Upper lobe of left lung (tissue), 4 donors: ENCODE data around the gene SLC10A1.

ENCODE experiments used
- EP300 ChIP-seq, 4 donors: sonication (generic); formaldehyde crosslinking; IDR thresholded peaks; one replicate each; pipeline ENCODE4 v1.5.1; 2017; ENCODE audit warnings: antibody characterized with exemption in 4 of 4, control low read depth in 2 of 4
- POLR2A ChIP-seq, 4 donors: fragments of 450-650 bp; IDR thresholded peaks; one replicate each; pipeline ENCODE4 v1.5.1; 2016 to 2017; ENCODE audit warnings: antibody characterized with exemption in 4 of 4, mild to moderate bottlenecking in 2 of 4
- TF ChIP-seq, protein P1 (sequence below), 6 experiments: fragments of 450-650 bp in 4 of 6; fragments of 200-600 bp in 2 of 6; sonication (generic) in 2 of 6; IDR thresholded peaks; one replicate each; pipeline ENCODE4 v1.5.1; 2016 to 2019; ENCODE audit warnings: antibody characterized with exemption in 6 of 6

DNA sequence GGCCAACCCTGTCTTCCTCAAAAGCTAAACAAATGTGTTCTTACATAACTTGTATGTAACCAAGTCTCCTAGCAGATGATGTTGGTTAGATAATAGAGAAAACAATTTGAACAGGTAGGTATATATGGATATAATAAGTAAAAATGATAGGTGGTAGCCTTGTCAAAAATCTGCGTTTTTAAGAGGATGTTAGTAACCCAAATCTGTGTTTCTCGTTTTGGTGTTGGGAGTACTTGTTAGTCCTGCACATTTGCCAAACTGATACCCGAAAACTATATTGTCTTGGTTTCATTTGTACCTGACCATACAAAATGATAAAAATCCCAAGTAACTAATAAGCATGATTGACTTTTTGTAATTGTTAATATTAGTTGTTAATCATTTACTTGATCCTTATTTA is 22.0 kb downstream of the SLC10A1 start:
- TF ChIP-seq POLR2A (IDR thresholded peaks at IDR 0.05) (no peak), EP300 (IDR thresholded peaks at IDR 0.05) (no peak)
- TF ChIP-seq, protein P1, sequence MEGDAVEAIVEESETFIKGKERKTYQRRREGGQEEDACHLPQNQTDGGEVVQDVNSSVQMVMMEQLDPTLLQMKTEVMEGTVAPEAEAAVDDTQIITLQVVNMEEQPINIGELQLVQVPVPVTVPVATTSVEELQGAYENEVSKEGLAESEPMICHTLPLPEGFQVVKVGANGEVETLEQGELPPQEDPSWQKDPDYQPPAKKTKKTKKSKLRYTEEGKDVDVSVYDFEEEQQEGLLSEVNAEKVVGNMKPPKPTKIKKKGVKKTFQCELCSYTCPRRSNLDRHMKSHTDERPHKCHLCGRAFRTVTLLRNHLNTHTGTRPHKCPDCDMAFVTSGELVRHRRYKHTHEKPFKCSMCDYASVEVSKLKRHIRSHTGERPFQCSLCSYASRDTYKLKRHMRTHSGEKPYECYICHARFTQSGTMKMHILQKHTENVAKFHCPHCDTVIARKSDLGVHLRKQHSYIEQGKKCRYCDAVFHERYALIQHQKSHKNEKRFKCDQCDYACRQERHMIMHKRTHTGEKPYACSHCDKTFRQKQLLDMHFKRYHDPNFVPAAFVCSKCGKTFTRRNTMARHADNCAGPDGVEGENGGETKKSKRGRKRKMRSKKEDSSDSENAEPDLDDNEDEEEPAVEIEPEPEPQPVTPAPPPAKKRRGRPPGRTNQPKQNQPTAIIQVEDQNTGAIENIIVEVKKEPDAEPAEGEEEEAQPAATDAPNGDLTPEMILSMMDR (IDR thresholded peaks at IDR 0.05), result no peak
